Fibroblast of the aortic adventitia (primary cell): ENCODE measurements around the gene SMIM1. TPM values are rescaled to one million over a fixed set of nuclear protein-coding genes. Genes with fewer than 3 reads are reported as not detected.

Source experiments
- DNase-seq: peaks from one replicate; pipeline ENCODE4 v3.0.0-alpha.2; 2010; ENCODE audit warnings: low read depth
- H3K4me3 ChIP-seq: 2 replicates; pipeline ENCODE4 v1.5.1; 2011; ENCODE audit warnings: low read depth, mild to moderate bottlenecking, control low read depth, low read length, moderate library complexity
- CTCF ChIP-seq: IDR thresholded peaks from 2 replicates; pipeline ENCODE4 v1.5.1; 2011; ENCODE audit warnings: mild to moderate bottlenecking, low read length, control low read depth, inconsistent platforms; ENCODE audit not compliant: insufficient read depth
- total RNA-seq: library from RNA; depleted of rRNA; stranded (reverse); fragments of >200 nt; gene quantifications from 2 replicates; pipeline ENCODE4 v1.2.3, GENCODE V29; 2012; ENCODE audit warnings: low replicate concordance

SMIM1 gene
- total RNA-seq, 1 donor: not detected

- no peak overlapping the region for H3K4me3 ChIP-seq
- no peak for DNase-seq
- no peak for TF ChIP-seq CTCF
Observed at GRCh38 chr1:3733883-3734589, 38.5 kb upstream of the SMIM1 start.

- TF ChIP-seq CTCF: no peak
- no peak for DNase-seq
- H3K4me3 ChIP-seq: no peak overlapping the region
Observed at GRCh38 chr1:3734602-3735001, 37.9 kb upstream of the SMIM1 start.

- TF ChIP-seq CTCF: no peak
- H3K4me3 ChIP-seq: no peak overlapping the region
- DNase-seq: no peak
Observed at GRCh38 chr1:3735027-3735681, 37.4 kb upstream of the SMIM1 start.

GRCh38 chr1:3735688-3736087, 36.9 kb upstream of the SMIM1 start:
- DNase-seq: no peak
- no peak for TF ChIP-seq CTCF

GRCh38 chr1:3736131-3736561, 36.4 kb upstream of the SMIM1 start:
- no peak for TF ChIP-seq CTCF
- H3K4me3 ChIP-seq: no peak overlapping the region
- no peak for DNase-seq

More at GRCh38 chr1:3735688-3736087, 36.9 kb upstream of the SMIM1 start:
- H3K4me3 ChIP-seq: no peak overlapping the region

- no peak for TF ChIP-seq CTCF
- H3K4me3 ChIP-seq: no peak overlapping the region
- DNase-seq: no peak
Observed at GRCh38 chr1:3736708-3737107, 35.8 kb upstream of the SMIM1 start.

GRCh38 chr1:3738943-3739342, 33.6 kb upstream of the SMIM1 start:
- TF ChIP-seq CTCF: no peak
- DNase-seq: no peak
- H3K4me3 ChIP-seq: no peak overlapping the region
